Omental fat pad (tissue), 4 donors: ENCODE data around the gene POMT2. TPM values are rescaled to one million over a fixed set of nuclear protein-coding genes. Genes with fewer than 3 reads are reported as not detected.

Source experiments
- ATAC-seq: fragments of 150-250 bp; one replicate; pipeline ENCODE4 v1.9.1; 2016; ENCODE audit warnings: mild to moderate bottlenecking, moderate library complexity; ENCODE audit not compliant: low FRiP score
- DNase-seq: peaks from one replicate; pipeline ENCODE4 v3.0.0-alpha.2; 2019; ENCODE audit warnings: low spot score
- total RNA-seq, 4 donors: library from RNA; depleted of rRNA; stranded (reverse); fragments of >200 nt; gene quantifications; one replicate each; pipeline ENCODE4 v1.1.0, GENCODE V29; 2016
- TF ChIP-seq, protein P1 (sequence below), 3 donors: fragments of 450-650 bp; IDR thresholded peaks; one replicate each; pipeline ENCODE4 v1.5.1; 2016 to 2017; ENCODE audit warnings: antibody characterized with exemption in 3 of 3, mild to moderate bottlenecking in 3 of 3, moderate library complexity in 2 of 3

The POMT2 gene
- total RNA-seq, 4 donors from 2014 or later: 14.3 to 23.3 (median 18.8) TPM

DNA sequence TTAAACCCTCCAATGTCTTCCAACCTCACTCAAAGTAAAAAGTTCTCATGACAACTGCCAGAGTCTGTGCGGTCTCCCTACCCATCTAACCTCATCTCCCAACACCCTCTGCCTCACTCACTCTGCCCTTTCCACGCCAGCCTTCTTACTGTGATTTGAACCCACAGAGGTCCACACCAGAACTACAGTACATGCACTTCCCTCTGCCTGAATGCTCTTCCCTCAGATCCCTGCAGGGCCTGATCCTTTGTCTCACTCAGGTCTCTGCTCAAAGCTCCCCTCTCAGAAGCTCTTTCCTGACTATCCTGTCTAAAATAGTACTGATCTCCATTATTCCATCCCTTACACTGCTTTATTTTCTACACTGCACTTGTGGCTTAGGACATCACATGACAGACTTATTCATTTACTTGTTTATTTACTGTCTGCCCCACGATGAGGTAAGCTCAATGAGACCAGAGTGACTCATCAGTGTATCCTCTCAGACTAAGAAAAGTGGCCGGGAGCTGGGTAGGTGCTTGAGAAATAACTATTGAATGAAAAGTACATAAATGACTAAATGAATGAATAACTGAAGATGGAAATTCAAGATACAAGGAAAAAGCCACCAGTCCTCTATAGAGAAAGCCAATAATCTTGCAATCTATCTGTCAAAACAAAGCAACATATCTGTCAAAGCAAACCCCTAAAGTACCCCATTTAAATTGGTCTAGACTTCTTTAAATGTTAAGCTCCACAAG, 17.1 kb downstream of the POMT2 start:
- DNase-seq: no peak
- peak; percentile 67 for ATAC-seq
- TF ChIP-seq, protein P1, sequence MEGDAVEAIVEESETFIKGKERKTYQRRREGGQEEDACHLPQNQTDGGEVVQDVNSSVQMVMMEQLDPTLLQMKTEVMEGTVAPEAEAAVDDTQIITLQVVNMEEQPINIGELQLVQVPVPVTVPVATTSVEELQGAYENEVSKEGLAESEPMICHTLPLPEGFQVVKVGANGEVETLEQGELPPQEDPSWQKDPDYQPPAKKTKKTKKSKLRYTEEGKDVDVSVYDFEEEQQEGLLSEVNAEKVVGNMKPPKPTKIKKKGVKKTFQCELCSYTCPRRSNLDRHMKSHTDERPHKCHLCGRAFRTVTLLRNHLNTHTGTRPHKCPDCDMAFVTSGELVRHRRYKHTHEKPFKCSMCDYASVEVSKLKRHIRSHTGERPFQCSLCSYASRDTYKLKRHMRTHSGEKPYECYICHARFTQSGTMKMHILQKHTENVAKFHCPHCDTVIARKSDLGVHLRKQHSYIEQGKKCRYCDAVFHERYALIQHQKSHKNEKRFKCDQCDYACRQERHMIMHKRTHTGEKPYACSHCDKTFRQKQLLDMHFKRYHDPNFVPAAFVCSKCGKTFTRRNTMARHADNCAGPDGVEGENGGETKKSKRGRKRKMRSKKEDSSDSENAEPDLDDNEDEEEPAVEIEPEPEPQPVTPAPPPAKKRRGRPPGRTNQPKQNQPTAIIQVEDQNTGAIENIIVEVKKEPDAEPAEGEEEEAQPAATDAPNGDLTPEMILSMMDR (IDR thresholded peaks at IDR 0.05): no peak

DNA sequence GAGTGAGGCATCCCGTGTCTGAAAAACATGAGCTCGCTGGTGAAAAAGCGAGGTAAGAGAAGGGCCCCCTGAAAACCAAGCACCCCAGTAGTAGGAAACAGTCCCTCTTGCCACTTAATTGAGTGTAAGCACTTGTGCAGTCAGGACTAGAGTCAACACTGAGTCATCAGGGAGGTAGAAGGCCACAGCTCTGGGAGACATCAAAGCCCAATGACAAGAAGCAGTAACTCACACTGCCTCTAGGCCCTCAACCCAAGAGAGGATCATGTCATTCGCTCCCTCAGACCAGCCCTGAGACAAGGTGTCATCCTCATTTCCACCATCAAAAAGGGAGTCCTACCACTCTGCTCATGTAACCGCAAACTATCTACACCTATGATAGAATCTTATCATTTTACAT, 17.8 kb downstream of the POMT2 start:
- ATAC-seq: no peak
- DNase-seq: no peak
- TF ChIP-seq, protein P1 (IDR thresholded peaks at IDR 0.05): no peak

DNA sequence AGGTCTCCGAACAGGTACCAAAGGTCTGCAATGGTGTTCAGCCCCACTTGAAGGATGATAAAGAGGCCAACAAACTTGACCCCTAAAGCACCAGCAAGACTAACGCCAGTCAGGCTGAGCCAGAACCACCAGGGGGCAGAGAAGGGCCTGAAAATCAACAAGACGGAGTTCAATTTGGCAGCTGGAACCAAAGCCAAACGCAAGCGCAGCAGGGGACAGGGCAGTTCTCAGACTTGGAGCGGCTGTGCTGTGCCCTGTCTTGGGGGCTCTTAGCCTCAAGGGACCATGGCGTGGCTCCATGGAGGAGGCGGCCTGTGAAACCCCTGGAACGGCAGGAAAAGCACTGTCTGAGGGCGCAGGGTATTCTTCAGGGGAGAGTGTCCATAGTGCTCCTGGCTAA, 19.6 kb downstream of the POMT2 start:
- TF ChIP-seq, protein P1 (IDR thresholded peaks at IDR 0.05): peak in 1 of 3 donors; percentile 2
- DNase-seq (no peak), ATAC-seq (peak; percentile 13)

DNA sequence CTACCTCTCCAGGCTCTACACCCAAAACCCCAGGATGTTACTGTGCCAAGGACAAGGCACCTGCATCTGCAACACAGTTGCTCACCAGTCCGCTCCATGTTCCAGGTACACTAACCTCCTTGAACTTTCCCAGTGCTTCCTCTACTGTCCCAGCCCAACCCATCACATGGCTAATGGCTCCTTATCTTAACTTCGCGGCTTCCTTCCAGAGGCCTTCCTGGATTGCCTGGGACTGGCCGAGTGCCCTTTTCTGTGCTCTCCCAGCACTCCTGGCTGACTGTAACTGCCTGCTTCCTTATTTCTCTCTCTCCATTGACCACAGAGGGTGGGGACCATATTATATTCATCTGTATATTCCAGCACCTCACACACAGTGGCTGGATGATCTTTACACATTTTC, 20.9 kb downstream of the POMT2 start:
- DNase-seq: no peak
- TF ChIP-seq, protein P1 (IDR thresholded peaks at IDR 0.05): no peak
- ATAC-seq: no peak

DNA sequence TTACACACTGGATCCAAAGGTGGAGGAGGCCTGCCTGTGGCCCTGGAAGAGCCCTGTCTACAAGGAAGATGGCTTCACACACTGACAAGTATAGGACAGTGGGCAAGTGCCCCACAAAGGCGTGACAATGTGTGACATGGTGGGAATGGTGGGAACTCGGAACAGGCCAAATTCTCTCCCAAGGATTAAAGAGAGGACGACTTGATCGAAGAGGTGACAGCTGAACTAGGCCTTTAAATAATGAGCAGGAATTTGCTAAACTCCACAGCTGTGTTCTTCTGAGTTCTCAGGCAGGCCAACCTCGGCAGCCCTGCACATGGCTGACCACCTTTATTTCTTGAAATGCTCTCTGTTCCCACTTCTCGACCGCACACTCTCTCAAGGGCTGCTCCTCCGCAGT, 23.8 kb downstream of the POMT2 start:
- TF ChIP-seq, protein P1 (IDR thresholded peaks at IDR 0.05): no peak
- DNase-seq (no peak), ATAC-seq (no peak)

DNA sequence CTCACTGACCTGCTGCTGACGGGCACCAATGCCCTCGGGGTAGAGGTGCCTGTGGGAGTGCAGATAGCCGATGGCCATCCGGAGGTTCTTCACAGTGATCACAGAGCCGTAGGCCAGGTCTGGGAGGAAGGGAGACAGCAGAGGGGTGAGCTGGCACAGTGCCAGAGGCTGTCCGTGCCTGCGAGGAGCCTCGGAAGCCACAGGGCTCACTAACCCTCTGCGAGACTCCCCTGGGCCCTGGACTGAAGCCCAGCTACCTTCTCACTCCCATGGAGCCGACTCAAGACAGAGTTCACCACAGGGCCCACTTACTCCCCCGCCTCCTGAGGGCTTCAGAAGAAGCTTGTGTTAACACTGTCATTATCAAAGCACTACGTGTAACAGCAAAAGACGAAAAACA, 24.5 kb downstream of the POMT2 start:
- TF ChIP-seq, protein P1 (IDR thresholded peaks at IDR 0.05): no peak
- DNase-seq: no peak

DNA sequence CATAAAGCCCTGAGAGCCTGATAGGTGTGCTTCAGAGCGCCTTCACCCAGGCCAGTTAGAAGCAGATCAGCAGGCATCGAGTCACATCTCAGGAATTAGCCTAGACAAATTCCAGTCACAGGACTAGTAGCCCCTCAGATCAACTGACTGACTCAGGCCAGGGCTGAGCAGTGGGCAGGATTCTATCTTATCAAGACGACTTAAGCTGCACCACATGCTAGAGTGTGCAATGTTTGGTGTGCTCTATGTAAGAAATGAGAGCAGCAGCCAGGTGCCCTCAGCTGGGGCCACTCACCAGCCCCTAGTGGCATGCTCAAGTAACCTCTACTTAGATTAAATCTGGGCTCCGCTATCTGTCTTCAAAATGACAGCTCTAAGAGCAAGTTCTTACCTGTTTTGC, 30.0 kb downstream of the POMT2 start:
- ATAC-seq (no peak), DNase-seq (no peak)
- TF ChIP-seq, protein P1 (IDR thresholded peaks at IDR 0.05): no peak

More for the DNA sequence above, 24.5 kb downstream of the POMT2 start:
- no peak for ATAC-seq
